D341Med (cell line): Measurements from ENCODE around the gene PCNX1.
"Not testable (repeated sequence)": the region's sequence is repeated elsewhere in the genome, so short reads cannot be mapped to it uniquely, and the experiment has no call there.

Experiments
- DNase-seq: peaks from one replicate; pipeline ENCODE4 v3.0.0; 2012; ENCODE audit warnings: low spot score

Gene PCNX1

DNA sequence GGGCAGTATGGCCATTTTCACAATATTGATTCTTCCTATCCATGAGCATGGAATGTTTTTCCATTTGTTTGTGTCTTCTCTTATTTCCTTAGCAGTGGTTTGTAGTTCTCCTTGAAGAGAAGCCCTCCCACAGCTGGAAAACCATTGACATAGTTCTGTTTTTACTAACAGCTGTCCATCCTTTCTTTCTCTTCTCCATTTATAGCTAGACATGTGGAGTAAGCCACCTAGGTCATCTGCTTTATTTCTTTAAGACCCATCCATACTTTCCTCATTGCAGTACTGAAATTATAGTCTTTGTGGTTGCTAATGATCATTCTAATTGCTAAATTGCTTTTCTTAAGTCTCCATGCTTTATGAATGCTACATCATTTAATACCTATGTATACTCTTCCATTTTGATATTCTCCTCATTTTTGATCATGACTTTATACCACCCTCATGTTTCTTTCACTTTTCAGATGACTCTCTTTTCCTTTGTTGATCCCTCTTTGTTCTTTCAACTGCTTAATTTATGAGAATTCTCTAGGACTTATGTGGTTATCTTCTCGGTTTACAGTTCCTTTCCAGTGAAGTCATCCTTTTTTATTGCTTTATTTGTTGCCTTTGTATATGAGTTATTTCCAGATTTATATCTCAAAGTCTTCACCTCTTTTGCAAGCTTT lies 114.2 kb downstream of the PCNX1 start:
- no peak for DNase-seq

DNA sequence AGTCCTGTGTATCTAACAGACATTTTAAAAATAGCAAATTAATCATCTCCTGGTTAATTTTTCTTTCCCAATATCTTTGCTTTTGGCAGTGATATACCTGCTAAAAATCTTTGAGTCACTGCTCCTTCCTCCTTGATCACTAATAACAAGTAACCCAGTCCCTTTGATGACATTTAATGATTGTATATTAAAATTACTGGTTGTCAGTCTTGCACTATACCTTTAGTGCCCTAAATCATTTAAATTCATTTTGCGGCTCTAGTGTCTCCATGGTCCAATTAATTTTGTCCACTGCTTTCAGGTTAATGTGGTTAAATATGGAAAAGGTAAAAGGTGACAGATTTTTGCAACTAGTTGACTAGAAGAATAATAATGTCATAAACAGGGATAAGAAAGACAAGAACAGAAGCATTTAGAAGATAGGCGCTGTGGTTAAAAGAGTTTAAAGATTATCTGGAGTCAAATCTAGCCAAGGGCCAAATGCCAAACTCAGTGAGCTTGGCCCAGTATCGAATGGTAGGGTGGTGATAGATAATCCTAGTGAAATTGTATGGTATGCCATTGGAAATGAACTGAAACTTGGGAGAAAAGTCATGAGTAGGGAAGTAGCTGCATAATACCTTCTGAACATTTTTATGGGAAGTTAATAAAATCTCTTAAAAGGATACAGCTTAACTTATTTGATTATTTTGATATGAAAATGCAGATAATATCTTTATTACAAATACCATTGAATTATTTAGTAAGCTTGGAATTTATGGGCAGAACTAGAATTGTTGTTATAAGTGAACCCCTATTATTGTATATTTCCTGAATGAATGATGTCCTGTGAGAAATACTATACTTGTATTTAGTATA lies 115.0 kb downstream of the PCNX1 start:
- DNase-seq, result no peak

DNA sequence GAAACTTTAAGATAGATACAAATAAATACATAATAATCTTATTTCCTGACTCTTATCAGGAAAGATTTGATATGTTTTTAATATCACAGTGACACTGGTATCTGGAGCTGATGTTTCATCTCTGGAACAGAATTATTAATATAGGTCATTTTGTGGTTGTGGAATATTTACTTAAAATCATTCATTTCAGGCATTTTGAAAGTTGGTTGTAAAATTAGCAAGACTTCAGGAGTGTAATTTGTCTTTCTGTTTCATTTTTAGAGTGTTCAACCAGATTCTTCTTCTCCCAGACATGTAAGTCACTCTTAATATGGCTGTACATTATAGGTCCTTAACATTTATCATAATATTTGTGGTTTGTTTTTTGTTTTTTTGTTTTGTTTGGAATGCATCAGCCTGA lies 115.7 kb downstream of the PCNX1 start:
- DNase-seq, result no peak

DNA sequence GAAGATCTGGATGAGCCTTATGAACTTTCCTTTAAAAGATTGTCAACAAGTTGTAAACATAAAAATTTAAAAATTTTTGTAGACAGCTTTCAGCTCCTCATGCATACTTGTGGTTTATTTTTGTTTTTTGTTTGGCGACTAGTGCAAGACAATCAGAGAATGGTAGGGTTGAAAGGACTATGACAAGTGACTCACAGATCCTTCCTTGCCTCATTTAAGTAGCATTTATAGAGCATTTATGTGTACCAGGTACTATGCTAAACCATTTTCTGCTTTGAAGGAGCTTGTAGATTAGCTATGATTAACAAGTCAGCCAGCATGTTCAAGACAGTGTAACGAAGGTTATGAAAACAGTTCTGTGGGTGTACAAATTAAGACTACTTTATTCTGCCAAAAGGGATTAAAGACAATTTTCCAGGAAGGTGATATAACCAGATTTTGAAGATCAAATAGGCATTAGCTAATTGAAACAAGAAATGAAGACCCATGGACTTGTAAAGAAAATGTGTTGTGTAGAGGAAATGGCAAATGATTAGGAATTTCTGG lies 122.0 kb downstream of the PCNX1 start:
- DNase-seq, result no peak

DNA sequence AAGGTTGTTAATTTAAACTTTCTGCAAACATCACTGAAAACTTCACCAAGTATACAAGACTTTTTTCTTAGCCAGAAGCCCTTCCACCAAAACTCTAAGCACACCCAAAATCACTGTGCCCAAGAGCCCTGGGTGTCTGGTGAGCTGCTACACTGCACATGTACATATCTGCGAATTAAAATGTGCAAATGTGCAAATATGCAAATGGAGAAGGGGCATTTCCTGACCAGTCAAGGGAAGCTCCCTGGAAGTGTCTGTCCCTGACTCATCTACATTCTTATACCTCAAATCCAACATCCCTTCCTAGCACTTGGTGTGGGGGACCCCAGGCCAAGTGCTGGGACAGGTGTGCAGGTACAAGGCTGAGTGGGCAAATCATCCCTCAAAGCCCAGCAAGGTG lies 123.7 kb downstream of the PCNX1 start:
- DNase-seq, result no peak

DNA sequence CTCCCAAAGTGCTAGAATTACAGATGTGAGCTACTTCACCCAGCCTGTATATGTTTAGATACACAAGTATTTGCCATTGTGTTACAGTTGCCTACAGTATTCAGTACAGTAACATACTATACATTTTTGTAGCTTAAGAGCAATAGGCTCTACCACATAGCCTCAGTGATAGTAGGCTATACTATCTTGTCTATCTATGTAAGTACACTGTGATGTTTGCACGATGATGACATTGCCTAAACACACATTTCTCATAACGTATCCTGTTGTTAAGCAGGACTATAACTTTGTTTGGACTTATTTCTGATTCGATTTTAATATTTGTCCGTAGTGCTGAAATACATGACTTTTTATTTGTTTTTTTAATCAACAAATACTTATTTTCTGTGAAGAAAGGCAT lies 129.2 kb downstream of the PCNX1 start:
- no peak for DNase-seq

DNA sequence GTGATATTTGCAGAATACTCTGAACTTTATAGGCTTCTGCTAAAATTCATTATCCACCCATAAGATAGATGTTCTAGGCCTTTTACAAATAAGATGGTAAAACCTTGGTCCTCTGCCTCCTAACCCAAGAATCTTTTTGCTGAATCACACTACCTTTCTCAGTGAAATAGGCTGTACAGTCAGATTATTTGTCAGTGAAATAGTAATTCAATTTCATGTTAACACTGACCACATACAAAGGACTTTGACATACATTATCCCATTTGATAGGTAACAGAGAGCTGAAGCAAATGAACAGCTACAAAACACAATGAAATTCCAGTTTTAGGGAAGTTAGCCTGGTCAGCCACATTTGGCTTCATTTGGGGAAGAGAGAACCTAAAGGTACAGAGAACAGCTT lies 141.1 kb downstream of the PCNX1 start:
- no peak for DNase-seq

DNA sequence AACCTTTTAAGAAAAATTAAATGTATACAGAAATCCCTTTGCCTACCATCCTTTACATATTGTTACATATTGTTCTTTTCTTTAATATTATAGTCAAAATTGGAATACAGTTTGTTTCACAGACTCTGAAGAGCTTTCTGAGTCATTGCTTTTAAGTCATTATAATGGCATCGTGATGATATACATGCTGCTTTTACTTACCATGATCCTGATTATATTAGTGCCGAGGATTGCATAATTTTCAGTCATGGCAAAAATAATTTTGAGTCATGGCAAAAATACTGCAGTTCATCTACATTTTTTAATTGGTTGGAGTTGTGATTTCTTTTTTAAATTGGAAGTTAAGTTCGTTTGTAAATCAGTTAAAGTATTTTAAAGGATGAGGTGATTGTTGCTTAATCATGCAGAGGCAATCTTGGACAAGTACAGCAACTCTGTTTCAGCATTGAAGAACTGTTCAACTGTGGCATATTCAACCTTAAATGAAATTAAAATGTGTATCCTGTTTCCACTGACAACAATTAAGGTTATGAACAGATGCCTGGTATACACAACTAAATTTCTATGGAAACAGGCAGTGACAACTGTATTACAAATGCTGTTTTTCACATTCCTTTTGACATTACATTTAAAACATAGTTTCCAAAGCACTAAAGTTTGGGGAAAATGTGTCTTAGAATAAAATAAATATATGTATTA lies 142.3 kb downstream of the PCNX1 start:
- DNase-seq, result no peak

DNA sequence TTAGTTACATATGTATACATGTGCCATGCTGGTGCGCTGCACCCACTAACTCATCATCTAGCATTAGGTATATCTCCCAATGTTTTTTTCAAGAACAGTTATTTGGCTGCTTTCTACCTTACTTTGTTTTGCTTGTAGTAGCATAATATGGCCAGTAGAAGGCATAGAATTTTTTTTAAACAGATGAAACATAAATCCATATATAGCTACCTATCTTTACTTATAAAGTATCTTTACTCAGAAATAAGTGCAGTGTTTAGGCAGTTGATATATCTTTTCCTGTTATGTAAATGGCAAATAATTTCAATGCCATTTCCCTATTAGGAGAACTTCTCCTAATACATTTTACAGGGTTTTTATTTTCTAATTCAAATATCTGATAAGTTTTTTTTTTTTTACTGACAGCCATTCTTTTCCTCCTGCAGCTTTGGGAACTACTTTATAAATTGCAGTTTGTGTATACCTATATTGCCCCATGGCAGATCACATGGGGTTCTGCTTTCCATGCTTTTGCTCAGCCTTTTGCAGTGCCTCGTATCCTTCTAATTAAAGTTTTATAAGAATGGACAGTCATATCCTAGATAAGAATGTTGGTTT lies 143.1 kb downstream of the PCNX1 start:
- no peak for DNase-seq

DNA sequence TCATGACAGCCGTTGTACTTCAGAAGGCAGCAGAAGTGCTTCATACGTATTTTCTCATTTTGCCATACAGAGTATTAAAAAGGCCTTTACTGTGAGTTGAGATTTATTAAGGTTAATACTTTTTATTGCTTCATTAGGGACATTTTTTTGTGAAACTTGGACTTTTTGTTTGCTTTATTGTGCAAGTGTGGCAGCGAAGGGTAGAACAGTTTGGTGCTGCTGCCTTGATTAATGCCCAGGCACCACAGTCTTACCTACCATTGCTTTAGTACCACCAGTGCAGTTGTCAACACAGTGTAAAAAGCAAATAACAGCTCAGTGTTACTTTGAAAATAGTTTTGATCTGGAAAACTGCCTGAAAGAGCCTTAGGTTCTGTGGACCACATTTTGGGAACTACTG lies 147.4 kb downstream of the PCNX1 start:
- no peak for DNase-seq

DNA sequence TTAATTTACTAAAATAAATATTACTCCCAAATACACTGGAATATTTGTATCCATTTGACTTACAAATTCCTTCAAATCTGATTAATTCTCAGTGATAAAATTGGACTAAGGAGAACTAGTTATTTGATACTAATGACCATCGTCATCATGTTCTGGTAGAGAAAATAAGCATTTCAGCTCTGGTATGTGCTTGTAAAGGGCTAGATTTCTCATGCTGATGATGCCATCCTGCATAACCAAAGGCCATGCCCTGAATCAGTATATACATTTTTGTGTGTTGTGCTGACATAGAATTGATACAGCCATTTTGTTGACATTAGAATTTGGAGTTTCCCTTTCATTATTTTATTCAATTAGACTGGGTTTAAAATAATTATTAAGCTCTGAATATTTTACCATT lies 148.9 kb downstream of the PCNX1 start:
- DNase-seq, result no peak

DNA sequence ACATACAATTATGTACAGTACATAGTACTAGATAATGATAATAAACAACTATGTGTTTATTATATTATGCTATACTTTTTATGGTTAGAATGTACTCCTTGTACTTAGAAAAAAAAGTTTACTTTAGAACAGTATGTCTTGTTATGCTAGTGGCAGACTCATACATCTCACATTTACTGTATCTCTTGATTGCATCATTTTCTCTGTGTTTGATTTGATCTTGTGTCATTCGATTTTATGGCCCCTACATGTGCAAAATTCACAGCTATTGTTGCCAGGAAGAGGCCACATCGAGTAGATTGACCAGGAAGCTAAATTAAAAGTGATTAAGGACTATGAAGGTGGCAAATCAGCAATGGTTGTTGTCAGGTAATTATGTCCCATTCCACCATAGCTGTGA lies 153.0 kb downstream of the PCNX1 start:
- DNase-seq, result no peak

DNA sequence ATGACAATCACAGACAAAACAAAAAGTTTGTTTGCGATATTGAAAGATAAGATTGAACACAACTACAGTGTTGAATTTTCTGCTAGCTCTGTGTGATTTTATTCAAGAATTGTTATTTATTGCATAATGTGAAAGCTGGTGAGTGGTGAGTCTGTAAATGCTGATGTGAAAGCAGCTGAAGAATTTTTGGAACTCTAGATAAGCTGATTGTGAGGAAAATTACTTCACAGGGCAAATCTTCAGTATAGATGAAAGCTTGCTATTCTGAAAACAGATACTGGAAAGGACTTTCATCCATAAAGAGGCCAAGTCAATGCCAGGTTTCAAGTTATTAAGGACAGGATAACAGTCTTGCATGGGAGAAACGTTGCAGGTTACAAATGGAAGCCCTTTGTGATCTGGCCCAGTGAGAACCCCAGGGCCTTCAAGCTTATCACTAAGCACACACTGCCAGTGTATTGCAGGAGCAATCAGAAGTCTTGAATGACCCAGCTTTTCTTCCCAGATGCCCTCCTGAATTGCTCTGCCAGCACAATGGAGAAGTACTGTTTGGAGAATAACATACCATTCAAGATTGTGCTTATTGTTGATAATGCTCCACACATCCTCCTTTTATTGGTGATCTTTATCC lies 153.7 kb downstream of the PCNX1 start:
- DNase-seq, result no peak

DNA sequence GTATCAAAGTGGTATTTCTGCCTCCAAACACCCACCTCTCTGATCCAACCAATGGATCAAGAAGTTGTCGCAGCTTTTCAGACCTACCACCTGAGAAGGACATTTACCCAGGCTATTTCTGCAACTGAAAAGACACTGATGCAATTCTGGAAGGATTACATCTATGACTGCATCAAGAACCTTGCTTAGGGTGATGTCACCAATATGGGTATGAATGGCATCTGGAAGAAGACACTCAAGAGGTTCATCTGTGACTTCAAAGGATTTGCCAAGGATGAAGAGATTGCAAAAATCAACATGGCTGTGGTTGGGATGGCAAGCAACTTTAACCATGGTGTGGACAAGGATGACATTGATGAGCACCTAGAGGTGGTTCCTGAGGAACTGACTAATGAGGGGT lies 154.2 kb downstream of the PCNX1 start:
- no peak for DNase-seq

DNA sequence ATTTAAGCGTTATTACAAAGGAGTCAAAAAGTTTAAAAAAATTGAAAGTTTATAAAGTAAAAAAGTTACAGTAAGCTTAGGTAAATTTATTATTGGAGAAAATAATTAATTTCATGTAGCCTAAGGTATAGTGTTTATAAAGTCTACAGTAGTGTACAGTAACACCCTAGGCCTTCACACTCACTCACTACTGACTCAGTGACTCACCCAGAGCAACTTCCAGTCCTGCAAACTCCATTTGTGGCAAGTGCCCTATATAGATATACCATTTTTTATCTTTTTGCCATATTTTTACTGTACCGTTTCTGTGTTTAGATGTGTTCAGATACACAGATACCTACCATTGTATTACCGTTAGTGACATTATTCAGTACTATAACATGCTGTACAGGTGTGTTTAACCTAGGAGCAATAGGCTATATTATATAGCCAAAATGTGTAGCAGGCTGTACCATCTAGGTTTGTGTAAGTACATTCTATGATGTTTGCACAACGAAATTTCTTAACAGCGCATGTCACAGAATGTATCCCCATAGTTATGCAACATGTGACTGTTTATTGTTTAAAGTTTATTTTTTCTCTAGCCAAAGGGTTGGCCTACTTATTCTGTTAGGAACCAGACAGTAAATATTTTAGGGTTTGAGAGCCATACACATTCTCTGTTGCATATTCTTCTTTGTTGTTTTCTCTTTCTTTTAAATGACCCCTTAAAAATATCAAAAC lies 155.5 kb downstream of the PCNX1 start:
- DNase-seq, result no peak

DNA sequence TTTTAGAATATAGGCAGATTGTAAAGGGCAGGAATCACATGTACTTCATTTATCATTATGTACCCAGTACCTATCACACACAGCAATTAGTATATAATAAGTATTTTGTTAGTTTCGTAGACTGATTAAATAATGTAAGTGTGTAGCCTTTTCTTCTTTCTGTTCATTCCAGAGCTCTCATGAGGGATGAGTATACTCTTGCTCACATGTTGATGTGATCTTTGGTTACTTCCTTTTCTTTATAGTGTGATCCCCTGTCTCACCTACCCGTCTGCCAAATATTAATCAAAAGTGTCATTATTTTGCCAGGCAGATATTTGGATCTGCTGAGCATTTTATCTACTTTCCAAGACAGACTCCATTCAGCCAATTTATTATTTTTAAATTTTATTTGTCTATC lies 156.1 kb downstream of the PCNX1 start:
- DNase-seq, result no peak

DNA sequence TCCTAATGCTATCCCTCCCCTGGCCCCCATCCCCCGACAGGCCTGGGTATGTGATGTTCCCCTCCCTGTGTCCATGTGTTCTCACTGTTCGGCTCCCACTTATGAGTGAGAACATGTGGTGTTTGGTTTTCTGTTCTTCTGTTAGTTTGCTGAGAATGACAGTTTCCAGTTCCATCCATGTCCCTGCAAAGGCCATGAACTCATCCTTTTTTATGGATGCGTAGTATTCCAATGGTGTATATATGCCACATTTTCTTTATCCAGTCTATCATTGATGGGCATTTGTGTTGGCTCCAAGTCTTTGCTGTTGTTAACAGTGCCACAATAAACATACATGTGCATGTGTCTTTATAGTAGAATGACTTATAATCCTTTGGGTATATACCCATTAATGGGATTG lies 157.5 kb downstream of the PCNX1 start:
- DNase-seq, result not testable (repeated sequence)

DNA sequence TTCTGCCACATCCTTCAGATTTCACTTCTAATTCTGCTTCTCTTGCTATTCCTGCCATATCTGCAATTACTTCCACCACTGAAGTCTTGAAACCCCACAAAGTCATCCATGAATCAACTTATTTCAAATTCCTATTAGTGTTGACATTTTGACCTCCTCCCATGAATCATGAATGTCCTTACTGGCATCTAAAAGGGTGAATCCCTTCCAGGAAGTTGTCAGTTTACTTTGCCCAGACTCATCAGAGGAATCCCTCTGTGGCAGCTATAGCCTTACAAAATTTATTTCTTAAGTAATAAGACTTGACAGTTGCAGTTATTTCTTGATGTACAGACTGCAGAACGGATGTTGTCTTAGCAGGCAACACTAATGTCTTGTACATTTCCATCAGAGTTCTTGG lies 162.9 kb downstream of the PCNX1 start:
- no peak for DNase-seq

DNA sequence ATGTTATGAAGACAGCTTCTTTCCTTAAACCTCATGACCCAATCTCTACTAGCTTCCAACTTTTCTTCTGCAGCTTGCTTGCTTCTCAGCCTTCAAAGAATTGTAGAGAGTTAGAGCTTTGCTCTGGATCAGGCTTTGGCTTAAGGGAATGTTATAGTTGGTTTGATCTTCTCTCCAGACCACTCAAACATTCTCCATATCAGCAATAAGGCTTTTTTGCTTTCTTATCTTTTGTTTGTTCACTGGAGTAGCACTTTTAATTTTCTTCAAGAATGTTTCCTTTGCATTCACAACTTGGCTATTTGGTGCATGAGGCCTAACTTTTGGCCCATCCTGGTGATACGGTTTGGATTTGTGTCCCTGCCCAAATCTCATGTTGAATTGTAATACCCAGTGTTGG lies 163.8 kb downstream of the PCNX1 start:
- DNase-seq, result no peak

DNA sequence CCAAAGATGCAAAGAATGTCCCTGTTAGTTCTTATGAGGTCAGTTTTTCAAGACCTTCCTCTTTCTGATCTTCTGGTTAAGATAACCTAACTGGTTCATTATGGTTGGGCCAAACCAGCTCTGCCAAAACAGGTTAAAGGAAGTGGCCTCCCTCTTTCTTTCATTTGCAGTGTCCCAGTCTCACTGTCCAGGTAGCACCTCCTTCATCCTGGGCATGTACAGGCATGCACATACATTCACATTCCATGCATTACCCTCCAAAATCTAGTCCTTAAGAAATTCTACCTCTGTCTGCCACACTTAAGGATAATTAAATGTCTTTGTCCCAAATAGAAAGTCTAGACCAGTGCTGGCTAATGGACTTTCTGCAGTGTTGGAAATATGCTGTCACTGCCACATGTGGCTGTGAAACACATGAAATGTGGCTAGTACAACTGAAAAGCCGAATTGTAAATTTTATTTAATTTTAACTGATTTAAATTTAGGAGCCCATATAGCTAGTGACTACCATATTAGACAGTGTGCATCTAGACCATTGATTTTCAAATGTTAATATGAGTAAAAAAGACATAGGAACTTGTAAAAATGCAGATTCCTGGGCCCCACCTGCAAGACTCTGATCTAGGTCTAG lies 169.3 kb downstream of the PCNX1 start:
- no peak for DNase-seq

DNA sequence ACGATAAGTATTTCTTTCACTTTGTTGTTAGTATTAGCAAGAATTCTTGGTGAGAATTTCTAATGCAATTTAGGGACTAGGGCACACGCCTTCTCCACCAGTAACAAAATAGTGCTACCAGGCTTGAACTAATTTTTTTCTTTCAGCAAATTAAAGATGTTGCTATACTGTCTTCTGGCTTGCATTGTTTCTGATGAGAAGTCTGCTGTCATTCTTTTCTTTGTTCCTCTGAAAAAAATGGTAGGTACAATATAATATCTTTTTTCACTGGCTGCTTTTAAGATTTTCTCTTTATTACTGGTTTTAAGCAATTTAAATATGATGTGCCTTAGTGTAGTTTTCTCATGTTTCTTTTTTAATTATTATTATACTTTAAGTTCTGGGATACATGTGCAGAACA lies 171.2 kb downstream of the PCNX1 start:
- DNase-seq, result no peak
